Activated T-helper 17 cell treated with anti-CD3 and anti-CD28 coated beads, Interleukin-2, amount 50 U/mL, for 72 hours (primary cell): Measurements from ENCODE around the gene NR2E1. TPM values are rescaled to one million over a fixed set of nuclear protein-coding genes. Genes with fewer than 3 reads are reported as not detected.

Experiments used
- ATAC-seq: fragments of 150-1000 bp; cut with Tn5 transposase; replicated peaks from 2 replicates; pipeline ENCODE4 v1.10.0; 2021; ENCODE audit warnings: mild to moderate bottlenecking, moderate library complexity
- H3K27ac Mint-ChIP-seq: one replicate; pipeline ENCODE4 v1.8.0; 2022; ENCODE audit warnings: mixed read lengths
- H3K27me3 Mint-ChIP-seq: one replicate; pipeline ENCODE4 v1.8.0; 2022; ENCODE audit warnings: mixed read lengths
- H3K36me3 Mint-ChIP-seq: one replicate; pipeline ENCODE4 v1.8.0; 2022; ENCODE audit warnings: low read depth, mild to moderate bottlenecking, mixed read lengths
- H3K4me1 Mint-ChIP-seq: one replicate; pipeline ENCODE4 v1.8.0; 2022; ENCODE audit warnings: mixed read lengths
- H3K4me3 Mint-ChIP-seq: one replicate; pipeline ENCODE4 v1.8.0; 2022; ENCODE audit warnings: mild to moderate bottlenecking, mixed read lengths
- H3K9me3 Mint-ChIP-seq: one replicate; pipeline ENCODE4 v1.8.0; 2022; ENCODE audit warnings: mixed read lengths
- total RNA-seq, 2 donors: library from RNA; stranded (reverse); gene quantifications; one replicate each; pipeline ENCODE4 v1.2.3, GENCODE V29; 2022

Gene NR2E1
- total RNA-seq, 2 donors from 2014 or later, result not detected

DNA sequence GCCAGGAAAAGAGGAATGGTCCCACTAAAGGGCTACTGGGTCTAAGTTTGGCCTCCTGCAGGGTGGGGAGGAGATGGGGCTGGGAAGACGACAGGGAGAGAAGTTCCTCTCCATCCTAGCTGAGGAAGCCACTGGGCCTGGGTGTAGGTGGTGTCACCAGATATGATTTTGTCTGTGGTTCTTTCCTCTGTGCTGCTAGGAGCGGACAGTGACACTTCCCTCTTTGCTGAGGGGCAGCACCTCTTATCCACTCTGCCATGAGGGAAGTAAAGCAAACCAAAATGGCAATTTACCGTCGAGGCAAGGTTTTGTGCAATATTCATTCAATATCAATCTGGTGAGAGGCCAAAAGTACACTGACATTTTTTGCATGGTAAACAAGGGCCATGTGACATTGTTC, 33.0 kb upstream of the NR2E1 start:
- peak overlapping the region; percentile 83 for H3K4me3 Mint-ChIP-seq

GRCh38 chr6:108133594-108134179, 32.1 kb upstream of the NR2E1 start:
- peak overlapping the region; percentile 83 for H3K4me3 Mint-ChIP-seq
- peak; percentile 88 for ATAC-seq
- H3K9me3 Mint-ChIP-seq, result no peaks in the 10 kb centered on the region
- H3K4me1 Mint-ChIP-seq, result peaks cover 7% of the 10 kb centered on the region
- peaks cover 6% of the 10 kb centered on the region for H3K36me3 Mint-ChIP-seq
- peaks cover 60% of the 10 kb centered on the region for H3K27me3 Mint-ChIP-seq
- peak overlapping the region; percentile 46 for H3K27ac Mint-ChIP-seq

More for the DNA sequence above, 33.0 kb upstream of the NR2E1 start:
- no peaks in the 10 kb centered on the region for H3K9me3 Mint-ChIP-seq
- peaks cover 7% of the 10 kb centered on the region for H3K4me1 Mint-ChIP-seq
- peaks cover 57% of the 10 kb centered on the region for H3K27me3 Mint-ChIP-seq
- H3K27ac Mint-ChIP-seq, result no peak overlapping the region
- ATAC-seq, result no peak
- H3K36me3 Mint-ChIP-seq, result peaks cover 6% of the 10 kb centered on the region

- H3K36me3 Mint-ChIP-seq, result peaks cover 6% of the 10 kb centered on the region
- peak overlapping the region; percentile 83 for H3K4me3 Mint-ChIP-seq
- H3K27me3 Mint-ChIP-seq, result peaks cover 57% of the 10 kb centered on the region
- no peak overlapping the region for H3K27ac Mint-ChIP-seq
- H3K4me1 Mint-ChIP-seq, result peaks cover 7% of the 10 kb centered on the region
- no peaks in the 10 kb centered on the region for H3K9me3 Mint-ChIP-seq
- ATAC-seq, result no peak
These were observed 31.4 kb upstream of the NR2E1 start for GRCh38 chr6:108134213-108134970.

DNA sequence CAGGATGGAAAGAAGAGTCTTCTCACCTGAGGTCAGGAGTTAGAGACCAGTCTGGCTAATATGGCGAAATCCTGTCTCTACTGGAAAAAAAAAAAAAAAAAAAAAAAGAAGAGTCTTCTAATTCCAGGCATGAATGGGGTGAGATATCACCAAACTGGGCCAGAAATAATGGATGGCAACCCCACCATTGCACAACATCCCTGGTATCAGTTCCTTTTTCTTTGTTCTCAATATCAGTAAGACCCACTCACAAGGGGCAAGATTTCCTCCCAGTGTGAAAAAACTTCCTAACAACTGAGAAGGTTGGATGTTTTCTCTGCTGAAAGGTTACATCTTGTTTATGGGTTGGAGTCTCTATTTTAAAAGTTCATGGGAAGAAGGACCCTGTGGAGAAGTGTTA, 23.6 kb upstream of the NR2E1 start:
- Mint-ChIP-seq H3K4me1 (no peaks in the 10 kb centered on the region), H3K36me3 (no peaks in the 10 kb centered on the region), H3K4me3 (no peak overlapping the region), H3K27me3 (peaks cover 46% of the 10 kb centered on the region), H3K9me3 (no peaks in the 10 kb centered on the region), H3K27ac (no peak overlapping the region)
- no peak for ATAC-seq

DNA sequence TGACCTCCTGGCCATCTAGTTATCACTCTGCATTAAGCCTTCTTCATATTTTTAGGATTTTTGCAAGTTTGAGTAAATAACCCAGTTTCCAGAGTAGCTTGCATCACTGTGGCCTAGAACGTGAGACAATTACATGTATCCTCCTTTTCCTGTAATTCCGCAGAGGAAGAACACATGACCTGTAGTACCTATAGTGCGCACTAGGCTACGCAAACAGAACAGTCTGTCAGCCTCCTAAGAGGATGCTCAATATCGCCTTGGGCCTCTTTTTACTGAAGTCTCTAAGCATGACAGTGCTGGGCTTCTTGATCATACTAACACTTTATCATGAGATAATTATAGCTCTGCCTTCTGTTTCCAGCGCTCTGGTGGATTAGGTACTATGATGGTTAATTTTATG, 20.2 kb upstream of the NR2E1 start:
- Mint-ChIP-seq H3K4me1 (no peaks in the 10 kb centered on the region), H3K27ac (no peak overlapping the region), H3K36me3 (no peaks in the 10 kb centered on the region), H3K27me3 (peaks cover 48% of the 10 kb centered on the region), H3K9me3 (peaks cover 4% of the 10 kb centered on the region), H3K4me3 (no peak overlapping the region)
- ATAC-seq, result no peak

- ATAC-seq, result no peak
- peaks cover 4% of the 10 kb centered on the region for H3K9me3 Mint-ChIP-seq
- H3K4me3 Mint-ChIP-seq, result no peak overlapping the region
- no peaks in the 10 kb centered on the region for H3K4me1 Mint-ChIP-seq
- no peaks in the 10 kb centered on the region for H3K36me3 Mint-ChIP-seq
- peaks cover 53% of the 10 kb centered on the region for H3K27me3 Mint-ChIP-seq
- H3K27ac Mint-ChIP-seq, result no peak overlapping the region
These were observed 13.4 kb upstream of the NR2E1 start for GRCh38 chr6:108152446-108152845.

DNA sequence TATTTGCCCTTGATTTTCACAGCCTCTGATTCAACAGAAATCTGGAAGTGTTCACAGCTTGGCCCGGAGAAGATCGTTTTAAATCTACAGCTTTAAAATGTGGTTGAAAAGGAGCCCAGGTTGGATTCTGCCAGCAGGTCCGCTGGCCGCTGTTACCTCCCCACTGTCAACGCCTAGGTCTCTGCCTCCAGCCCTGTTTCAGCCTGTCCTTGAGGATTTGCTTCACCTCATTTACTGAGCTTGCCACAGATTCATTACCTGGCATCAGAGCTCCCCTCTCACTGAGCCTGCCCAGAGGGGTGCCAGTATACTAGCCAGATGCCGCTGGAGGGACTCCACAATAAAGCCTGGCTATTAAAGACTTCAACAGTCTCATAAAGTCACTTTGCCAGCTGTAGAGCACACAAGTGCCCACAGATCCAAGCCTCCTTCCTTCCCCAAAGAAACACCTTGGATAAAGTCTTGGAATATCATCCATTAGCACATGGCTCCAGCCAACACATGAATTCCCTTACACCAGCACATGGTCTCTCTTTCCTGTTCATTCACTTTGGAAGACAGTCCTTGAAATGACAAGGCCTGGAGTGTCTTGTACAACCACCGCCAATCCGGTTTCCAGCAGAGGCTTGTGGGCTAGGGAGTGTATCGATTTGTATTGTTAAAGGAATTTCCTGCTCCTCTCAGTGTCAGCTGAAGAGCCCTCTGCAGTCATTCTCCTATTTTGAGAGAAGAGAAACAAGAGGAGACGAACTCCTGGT, 9.5 kb upstream of the NR2E1 start:
- Mint-ChIP-seq H3K36me3 (peaks cover 5% of the 10 kb centered on the region), H3K27ac (no peak overlapping the region), H3K27me3 (peaks cover 65% of the 10 kb centered on the region), H3K4me1 (peaks cover 4% of the 10 kb centered on the region), H3K4me3 (peak overlapping the region; percentile 38), H3K9me3 (no peaks in the 10 kb centered on the region)
- ATAC-seq, result no peak

GRCh38 chr6:108156938-108157233, 8.9 kb upstream of the NR2E1 start:
- Mint-ChIP-seq H3K4me3 (peak overlapping the region; percentile 38), H3K36me3 (peaks cover 5% of the 10 kb centered on the region)

DNA sequence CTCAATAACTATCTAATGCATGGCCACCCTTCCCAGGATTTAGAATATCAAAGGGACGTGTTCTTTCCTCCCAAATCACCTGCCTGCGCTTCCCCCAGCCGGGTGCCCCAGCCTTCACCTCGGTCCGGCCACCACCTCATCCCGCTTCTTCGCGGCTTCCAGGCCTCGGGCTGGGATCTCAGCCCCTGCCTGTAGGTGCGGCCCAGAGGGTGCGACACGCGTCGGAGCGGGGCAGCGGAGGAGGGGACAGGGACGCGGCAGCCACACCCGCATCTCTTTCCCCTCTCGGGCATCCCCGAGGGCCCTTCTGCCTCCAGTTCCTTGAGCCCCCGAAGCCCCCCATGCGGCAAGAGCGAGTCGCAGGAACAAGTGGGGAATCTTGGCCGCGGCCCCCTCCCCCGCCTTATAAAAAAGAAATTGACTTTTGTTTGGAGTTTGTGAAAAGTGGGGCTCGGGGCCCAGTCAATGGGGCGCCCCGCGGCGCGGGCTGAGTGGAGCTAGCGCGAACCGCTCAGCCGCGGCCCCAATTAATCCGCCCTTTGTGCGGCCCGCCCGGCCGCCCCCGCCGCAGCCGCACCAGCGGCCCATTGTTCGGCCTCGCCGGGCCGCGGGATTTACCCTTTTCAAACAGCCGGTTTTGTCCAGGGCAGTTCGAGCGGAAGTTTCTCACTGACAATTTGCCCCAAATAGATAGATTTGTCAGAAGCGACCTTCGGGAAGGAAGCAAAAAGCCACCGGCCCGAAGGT, 8.4 kb upstream of the NR2E1 start:
- Mint-ChIP-seq H3K27me3 (peaks cover 74% of the 10 kb centered on the region), H3K4me1 (peaks cover 4% of the 10 kb centered on the region), H3K4me3 (peak overlapping the region; percentile 38), H3K9me3 (no peaks in the 10 kb centered on the region), H3K36me3 (peaks cover 5% of the 10 kb centered on the region), H3K27ac (no peak overlapping the region)
- ATAC-seq, result no peak

More at GRCh38 chr6:108156938-108157233, 8.9 kb upstream of the NR2E1 start:
- peaks cover 4% of the 10 kb centered on the region for H3K4me1 Mint-ChIP-seq
- H3K27ac Mint-ChIP-seq, result no peak overlapping the region
- no peak for ATAC-seq
- no peaks in the 10 kb centered on the region for H3K9me3 Mint-ChIP-seq
- peaks cover 68% of the 10 kb centered on the region for H3K27me3 Mint-ChIP-seq

DNA sequence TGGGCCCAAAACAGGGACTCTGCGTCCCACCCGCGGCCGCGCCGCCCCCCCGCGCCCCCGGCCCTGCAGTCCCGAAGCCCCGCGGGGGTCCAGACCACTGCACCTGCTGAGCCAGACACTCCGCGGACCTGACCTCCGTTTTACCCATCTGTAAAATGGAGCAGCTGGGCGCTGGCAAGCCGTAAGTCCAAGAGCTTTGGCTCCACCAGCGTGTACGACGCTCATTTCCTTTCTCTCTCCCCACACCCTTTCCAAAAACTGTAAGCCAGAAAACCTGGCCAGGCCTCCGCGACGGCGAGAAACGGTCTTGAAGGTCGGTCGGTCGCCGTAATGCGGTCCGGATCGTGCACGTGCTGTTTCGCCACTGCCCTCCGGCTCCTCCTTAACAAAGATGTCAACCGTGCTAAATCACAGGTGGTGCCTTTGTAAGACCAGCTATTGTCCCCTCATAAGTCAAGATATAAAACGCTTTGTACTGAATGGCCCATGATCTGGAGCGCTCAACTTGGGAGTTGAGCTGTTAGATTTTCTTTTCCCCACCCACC, 7.8 kb upstream of the NR2E1 start:
- Mint-ChIP-seq H3K4me3 (peak overlapping the region; percentile 52), H3K9me3 (no peaks in the 10 kb centered on the region), H3K4me1 (peaks cover 4% of the 10 kb centered on the region), H3K27me3 (peaks cover 78% of the 10 kb centered on the region), H3K27ac (no peak overlapping the region), H3K36me3 (peaks cover 5% of the 10 kb centered on the region)
- no peak for ATAC-seq

DNA sequence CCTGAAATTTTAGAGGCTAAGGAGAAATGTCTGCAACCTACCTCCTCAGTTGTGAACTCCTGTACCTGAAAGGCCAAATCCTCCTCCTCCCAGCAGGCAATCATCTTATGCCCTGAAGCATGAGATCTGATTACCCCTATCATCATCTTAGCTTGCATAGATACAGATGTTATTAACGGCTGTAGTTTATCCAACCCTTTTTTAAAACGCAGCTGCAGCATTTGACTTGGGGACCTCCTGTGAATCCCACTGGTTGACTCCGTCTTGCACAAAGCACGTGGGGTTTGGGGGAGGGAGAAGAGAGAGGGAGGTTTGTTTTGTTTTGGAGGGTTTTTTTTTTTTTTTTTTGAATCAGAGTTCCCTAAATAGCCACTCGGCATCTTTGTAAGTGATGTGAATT, 5.8 kb upstream of the NR2E1 start:
- peaks cover 10% of the 10 kb centered on the region for H3K36me3 Mint-ChIP-seq
- ATAC-seq, result no peak
- no peak overlapping the region for H3K4me3 Mint-ChIP-seq
- peaks cover 85% of the 10 kb centered on the region for H3K27me3 Mint-ChIP-seq
- H3K4me1 Mint-ChIP-seq, result peaks cover 4% of the 10 kb centered on the region
- no peak overlapping the region for H3K27ac Mint-ChIP-seq
- no peaks in the 10 kb centered on the region for H3K9me3 Mint-ChIP-seq

DNA sequence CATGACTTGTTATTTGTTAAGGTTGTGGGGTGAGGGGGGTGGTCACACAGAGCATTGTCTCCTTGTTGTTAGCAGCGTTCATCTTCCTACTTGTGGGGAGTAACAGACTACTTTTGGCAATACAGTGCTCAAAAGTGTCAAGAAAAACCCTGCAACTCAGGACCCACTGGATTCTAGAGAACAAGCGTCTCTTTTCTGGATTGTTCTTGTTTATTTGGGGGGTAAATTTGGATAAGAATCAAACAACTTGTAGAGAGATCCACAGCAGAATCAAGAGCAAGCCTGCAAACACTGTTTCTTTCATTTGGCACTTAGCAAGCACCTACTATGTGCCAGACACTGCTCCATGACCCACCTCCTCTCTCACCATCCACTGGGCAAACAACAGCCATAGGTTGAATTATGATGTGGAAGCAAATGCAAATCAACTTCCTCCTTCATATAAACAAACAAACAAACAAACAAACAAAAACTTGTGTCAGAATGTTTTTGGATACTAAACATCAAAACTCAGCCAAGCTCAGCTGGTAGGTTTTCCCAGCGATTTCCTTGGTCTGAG, 4.0 kb upstream of the NR2E1 start:
- Mint-ChIP-seq H3K36me3 (peaks cover 19% of the 10 kb centered on the region), H3K27ac (no peak overlapping the region), H3K27me3 (peaks cover 86% of the 10 kb centered on the region), H3K4me1 (peaks cover 14% of the 10 kb centered on the region), H3K9me3 (no peaks in the 10 kb centered on the region), H3K4me3 (no peak overlapping the region)
- ATAC-seq, result no peak

GRCh38 chr6:108163267-108163643, 2.6 kb upstream of the NR2E1 start:
- Mint-ChIP-seq H3K9me3 (no peaks in the 10 kb centered on the region), H3K36me3 (peaks cover 15% of the 10 kb centered on the region), H3K27ac (no peak overlapping the region), H3K27me3 (peaks cover 89% of the 10 kb centered on the region), H3K4me1 (peaks cover 13% of the 10 kb centered on the region), H3K4me3 (no peak overlapping the region)
- no peak for ATAC-seq
